ENCODE data around the gene RUNDC3A.

DNA sequence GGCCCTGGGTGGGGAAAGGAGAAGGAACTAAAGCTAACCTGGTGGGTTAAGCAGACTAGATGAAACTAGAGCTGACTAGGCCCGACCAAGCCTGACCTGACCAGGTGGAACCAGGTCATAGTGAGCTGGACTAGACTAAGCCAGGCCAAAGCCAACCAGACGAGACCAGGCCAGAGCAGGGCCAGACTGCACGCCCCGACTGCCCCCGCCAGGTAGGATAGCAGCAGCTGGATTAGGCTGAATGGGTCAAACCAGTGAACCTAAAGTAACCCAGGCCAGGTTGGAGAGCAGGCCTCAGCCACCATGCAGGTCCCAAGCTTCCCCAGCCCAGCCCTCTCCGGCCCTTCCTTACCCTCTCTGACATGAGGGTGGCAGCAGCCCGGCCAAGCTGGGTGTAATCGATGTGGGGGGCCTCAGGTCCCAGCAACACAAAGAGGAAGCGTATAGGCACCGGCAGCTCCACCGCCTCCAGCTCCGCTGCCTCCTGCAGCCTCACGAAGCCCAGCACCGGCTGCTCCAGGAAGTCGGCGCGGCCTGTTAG is 49.5 kb upstream of the RUNDC3A start:
- TF ChIP-seq ZSCAN30 (CRISPR knock-in tag; IDR thresholded peaks at IDR 0.05) (no peak), POLR2A (IDR thresholded peaks at IDR 0.05; ENCODE audit: insufficient read depth in 1 of 2, low read depth in 2 of 2, low read length in 2 of 2) (no peak), SRSF4 (IDR thresholded peaks at IDR 0.05; ENCODE audit: low read depth, low read length, poor library complexity, severe bottlenecking) (no peak), MXI1 (IDR thresholded peaks at IDR 0.05; ENCODE audit: borderline replicate concordance, low read depth, low read length) (no peak), NR2F1 (CRISPR knock-in tag; IDR thresholded peaks at IDR 0.05) (no peak), MIER3 (CRISPR knock-in tag; IDR thresholded peaks at IDR 0.05; ENCODE audit: borderline replicate concordance) (no peak), NFIC (IDR thresholded peaks at IDR 0.05; ENCODE audit: low read length) (no peak)
- TF ChIP-seq, protein P1, sequence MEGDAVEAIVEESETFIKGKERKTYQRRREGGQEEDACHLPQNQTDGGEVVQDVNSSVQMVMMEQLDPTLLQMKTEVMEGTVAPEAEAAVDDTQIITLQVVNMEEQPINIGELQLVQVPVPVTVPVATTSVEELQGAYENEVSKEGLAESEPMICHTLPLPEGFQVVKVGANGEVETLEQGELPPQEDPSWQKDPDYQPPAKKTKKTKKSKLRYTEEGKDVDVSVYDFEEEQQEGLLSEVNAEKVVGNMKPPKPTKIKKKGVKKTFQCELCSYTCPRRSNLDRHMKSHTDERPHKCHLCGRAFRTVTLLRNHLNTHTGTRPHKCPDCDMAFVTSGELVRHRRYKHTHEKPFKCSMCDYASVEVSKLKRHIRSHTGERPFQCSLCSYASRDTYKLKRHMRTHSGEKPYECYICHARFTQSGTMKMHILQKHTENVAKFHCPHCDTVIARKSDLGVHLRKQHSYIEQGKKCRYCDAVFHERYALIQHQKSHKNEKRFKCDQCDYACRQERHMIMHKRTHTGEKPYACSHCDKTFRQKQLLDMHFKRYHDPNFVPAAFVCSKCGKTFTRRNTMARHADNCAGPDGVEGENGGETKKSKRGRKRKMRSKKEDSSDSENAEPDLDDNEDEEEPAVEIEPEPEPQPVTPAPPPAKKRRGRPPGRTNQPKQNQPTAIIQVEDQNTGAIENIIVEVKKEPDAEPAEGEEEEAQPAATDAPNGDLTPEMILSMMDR (CRISPR knock-in tag; IDR thresholded peaks at IDR 0.05) = peak; percentile 40
